IMR-90 (cell line): ENCODE results near the gene SALL2. TPM values are rescaled to one million over a fixed set of nuclear protein-coding genes. Genes with fewer than 3 reads are reported as not detected.

Source experiments
- POLR2A ChIP-seq: IDR thresholded peaks from 2 replicates; pipeline ENCODE4 v1.6.1; 2012; ENCODE audit warnings: mild to moderate bottlenecking, low read depth, low read length
- RCOR1 ChIP-seq: IDR thresholded peaks from 2 replicates; pipeline ENCODE4 v1.6.1; 2012; ENCODE audit warnings: mild to moderate bottlenecking, low read length, improper control_type of control experiment; ENCODE audit not compliant: insufficient replicate concordance
- polyA plus RNA-seq, 3 experiments: library from polyadenylated mRNA; depleted of rRNA; stranded (reverse); fragments of >200 nt; gene quantifications; 2 replicates each; pipeline ENCODE4 v1.2.3, GENCODE V29; 2012; ENCODE audit warnings: low replicate concordance in 1 of 3
- total RNA-seq: library from RNA; depleted of rRNA; stranded (reverse); fragments of >200 nt; gene quantifications from 2 replicates; pipeline ENCODE4 v1.2.3, GENCODE V29; 2012
- TF ChIP-seq, protein P1 (sequence below): fragments of 150-350 bp; IDR thresholded peaks from 2 replicates; pipeline ENCODE4 v1.6.1; 2016; ENCODE audit warnings: low read depth, mild to moderate bottlenecking, low read length, moderate library complexity, borderline replicate concordance

SALL2 gene
- total and polyA plus RNA-seq, 2 of the 4 experiments (the other 2 are of a cell fraction) = 2.9 to 10.1 TPM

DNA sequence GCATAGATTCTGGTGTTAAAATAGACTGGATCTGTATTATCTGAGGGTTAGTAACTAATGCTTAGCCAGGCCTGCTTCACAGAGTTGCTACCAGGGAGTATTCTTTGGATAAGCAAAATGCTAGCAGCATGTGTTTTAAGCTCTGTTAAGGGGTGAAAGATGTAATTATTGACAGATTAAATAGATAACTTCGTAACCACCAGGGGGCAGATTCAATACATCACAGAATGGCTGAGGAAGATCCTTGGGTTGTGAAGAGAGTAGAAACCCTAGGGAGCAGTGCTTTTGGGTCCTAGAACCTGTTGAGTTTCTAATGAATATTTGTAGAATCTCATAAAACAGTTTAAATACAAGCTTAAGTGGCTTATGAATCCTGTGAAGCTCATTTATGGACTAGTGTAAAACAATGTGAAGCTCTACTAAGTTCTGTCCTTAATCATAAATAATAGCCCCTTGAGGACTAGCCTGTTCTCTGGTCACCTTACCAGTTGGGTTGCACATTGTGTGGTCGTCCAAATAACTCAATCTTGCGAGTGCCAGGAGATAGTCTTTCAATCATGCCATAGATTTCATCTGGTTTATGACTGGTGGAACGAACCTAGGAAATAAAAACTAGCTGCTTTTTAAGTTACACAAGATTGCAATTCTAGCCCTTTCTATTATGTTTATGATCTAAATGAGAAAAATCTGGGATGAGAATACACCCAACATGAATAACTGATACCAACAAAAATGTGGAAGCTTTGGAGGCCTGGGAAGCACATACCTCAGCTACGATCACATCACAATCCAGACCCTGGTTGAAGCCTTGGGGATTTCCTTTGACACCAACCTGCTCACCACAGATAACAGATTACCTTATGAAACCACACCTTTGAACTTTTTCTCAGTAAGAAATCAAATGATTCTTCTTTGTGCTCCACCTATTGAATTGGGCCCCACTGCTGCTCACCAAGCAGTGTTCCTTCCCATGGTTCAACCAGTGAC is 27.3 kb downstream of the SALL2 start (continued):
- TF ChIP-seq, protein P1, sequence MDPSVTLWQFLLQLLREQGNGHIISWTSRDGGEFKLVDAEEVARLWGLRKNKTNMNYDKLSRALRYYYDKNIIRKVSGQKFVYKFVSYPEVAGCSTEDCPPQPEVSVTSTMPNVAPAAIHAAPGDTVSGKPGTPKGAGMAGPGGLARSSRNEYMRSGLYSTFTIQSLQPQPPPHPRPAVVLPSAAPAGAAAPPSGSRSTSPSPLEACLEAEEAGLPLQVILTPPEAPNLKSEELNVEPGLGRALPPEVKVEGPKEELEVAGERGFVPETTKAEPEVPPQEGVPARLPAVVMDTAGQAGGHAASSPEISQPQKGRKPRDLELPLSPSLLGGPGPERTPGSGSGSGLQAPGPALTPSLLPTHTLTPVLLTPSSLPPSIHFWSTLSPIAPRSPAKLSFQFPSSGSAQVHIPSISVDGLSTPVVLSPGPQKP = no peak
- no peak for TF ChIP-seq RCOR1
- TF ChIP-seq POLR2A = no peak
